ENCODE results near the gene NHLRC4. TPM values are rescaled to one million over a fixed set of nuclear protein-coding genes. Genes with fewer than 3 reads are reported as not detected.

NHLRC4 gene
- total and polyA plus RNA-seq, 2 of the 4 experiments (the other 2 are of a cell fraction) = 0.72 to 0.84 TPM

DNA sequence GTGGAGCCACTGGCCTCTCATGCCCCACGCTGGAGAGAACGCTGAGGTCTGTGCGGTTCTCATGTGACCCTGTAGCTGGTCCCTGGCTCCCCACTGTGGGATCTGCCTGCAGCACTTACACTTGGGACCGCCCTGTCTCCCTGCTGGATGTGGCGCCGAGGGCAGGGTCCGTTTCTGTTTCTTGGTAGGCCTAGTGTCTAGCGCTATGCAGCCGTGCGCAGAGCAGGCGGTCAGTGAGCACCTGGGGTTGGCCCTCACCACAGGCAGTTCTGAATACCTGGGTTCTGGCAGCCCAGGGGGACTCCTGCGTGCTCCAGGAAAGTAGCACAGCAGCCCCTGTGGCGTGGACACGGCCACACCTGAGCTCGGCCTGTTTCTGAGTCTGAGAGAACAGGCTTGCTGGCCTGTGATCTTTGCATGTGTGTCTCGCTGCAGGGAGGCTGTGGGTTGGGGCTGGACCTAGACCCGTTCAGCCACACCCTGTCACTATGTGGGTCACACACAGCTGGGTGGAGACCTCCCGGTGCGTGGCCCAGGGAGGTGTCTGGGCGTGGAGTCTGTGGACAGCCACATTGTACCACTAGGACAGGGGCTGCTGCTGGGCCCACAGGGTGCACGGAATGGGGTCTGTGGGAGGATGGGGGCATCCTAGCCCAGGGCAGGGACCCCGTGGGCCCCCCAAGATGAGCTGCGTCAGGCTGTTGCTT is 36.5 kb upstream of the NHLRC4 start:
- peaks cover 6% of the 10 kb centered on the region; the same call in 1 of the 2 replicates for H3K9me1 ChIP-seq (ENCODE audit: insufficient read depth, low read length)
- dilution Hi-C loops (cut with HindIII; ENCODE audit: low sequenced_read_pairs, unreplicated experiment) = no loop called here
- H2AK5ac ChIP-seq (ENCODE audit: low read depth, low read length) = 0 out of 2 replicates have a peak overlapping the region, but pooled peaks have one; percentile 24
- H3K27ac ChIP-seq (ENCODE audit: insufficient read depth, low read length) = no peak overlapping the region
- no peak overlapping the region for H2AFZ ChIP-seq (replicated peaks; ENCODE audit: low read length, poor library complexity)
- H3K23ac ChIP-seq (ENCODE audit: low read depth, low read length) = no peak overlapping the region
- H3K79me1 ChIP-seq (ENCODE audit: low read depth in 1 of 2, low read length in 2 of 2) = peaks cover 8 to 62% of the 10 kb centered on the region in 2 experiments; a peak in 2 of 4 replicates
- H3K36me3 ChIP-seq (ENCODE audit: control insufficient read depth, insufficient read depth, low read length) = peaks cover 4% of the 10 kb centered on the region; the same call in 1 of the 2 replicates
- CTCF ChIA-PET = no interaction called here
- no peak overlapping the region for H2BK120ac ChIP-seq (ENCODE audit: low read depth, low read length)
- TF ChIP-seq, protein P1, sequence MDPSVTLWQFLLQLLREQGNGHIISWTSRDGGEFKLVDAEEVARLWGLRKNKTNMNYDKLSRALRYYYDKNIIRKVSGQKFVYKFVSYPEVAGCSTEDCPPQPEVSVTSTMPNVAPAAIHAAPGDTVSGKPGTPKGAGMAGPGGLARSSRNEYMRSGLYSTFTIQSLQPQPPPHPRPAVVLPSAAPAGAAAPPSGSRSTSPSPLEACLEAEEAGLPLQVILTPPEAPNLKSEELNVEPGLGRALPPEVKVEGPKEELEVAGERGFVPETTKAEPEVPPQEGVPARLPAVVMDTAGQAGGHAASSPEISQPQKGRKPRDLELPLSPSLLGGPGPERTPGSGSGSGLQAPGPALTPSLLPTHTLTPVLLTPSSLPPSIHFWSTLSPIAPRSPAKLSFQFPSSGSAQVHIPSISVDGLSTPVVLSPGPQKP (IDR thresholded peaks at IDR 0.05; ENCODE audit: borderline replicate concordance, low read depth, low read length) = no peak
- no peak for TF ChIP-seq RCOR1 (IDR thresholded peaks at IDR 0.05; ENCODE audit: insufficient replicate concordance, low read length)
- TF ChIP-seq, protein P2, sequence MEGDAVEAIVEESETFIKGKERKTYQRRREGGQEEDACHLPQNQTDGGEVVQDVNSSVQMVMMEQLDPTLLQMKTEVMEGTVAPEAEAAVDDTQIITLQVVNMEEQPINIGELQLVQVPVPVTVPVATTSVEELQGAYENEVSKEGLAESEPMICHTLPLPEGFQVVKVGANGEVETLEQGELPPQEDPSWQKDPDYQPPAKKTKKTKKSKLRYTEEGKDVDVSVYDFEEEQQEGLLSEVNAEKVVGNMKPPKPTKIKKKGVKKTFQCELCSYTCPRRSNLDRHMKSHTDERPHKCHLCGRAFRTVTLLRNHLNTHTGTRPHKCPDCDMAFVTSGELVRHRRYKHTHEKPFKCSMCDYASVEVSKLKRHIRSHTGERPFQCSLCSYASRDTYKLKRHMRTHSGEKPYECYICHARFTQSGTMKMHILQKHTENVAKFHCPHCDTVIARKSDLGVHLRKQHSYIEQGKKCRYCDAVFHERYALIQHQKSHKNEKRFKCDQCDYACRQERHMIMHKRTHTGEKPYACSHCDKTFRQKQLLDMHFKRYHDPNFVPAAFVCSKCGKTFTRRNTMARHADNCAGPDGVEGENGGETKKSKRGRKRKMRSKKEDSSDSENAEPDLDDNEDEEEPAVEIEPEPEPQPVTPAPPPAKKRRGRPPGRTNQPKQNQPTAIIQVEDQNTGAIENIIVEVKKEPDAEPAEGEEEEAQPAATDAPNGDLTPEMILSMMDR (conservative IDR thresholded peaks at IDR 0.05; ENCODE audit: low read depth, low read length) = no peak
- TF ChIP-seq SMC3 (IDR thresholded peaks at IDR 0.05; ENCODE audit: low read depth, low read length) = no peak
- BruUV-seq (replicated peaks) = no TSS peak
- no peak overlapping the region for H3K56ac ChIP-seq (ENCODE audit: extremely low read depth, insufficient read depth, low read length)
- POLR2A ChIA-PET (ENCODE audit: unreplicated experiment) = no interaction called here
- peaks cover 20% of the 10 kb centered on the region for H3K4me1 ChIP-seq (ENCODE audit: control insufficient read depth, insufficient read depth, low read length)
- no peaks in the 10 kb centered on the region for H3K9me3 ChIP-seq (ENCODE audit: control insufficient read depth, insufficient read depth, low read length)
- no peak overlapping the region for H3K4me3 ChIP-seq (ENCODE audit: insufficient read depth, low read depth, low read length)
- no peak overlapping the region for H2BK20ac ChIP-seq (ENCODE audit: low read depth, low read length)
- intact Hi-C loops (cut with micrococcal nuclease) = no loop called here
- H3K27me3 ChIP-seq (ENCODE audit: control insufficient read depth, insufficient read depth, low read length) = no peaks in the 10 kb centered on the region
- H3K18ac ChIP-seq (ENCODE audit: low read depth, low read length) = no peak overlapping the region
- H3K4me2 ChIP-seq (ENCODE audit: low read depth, low read length) = no peak overlapping the region
- H3K14ac ChIP-seq (replicated peaks; ENCODE audit: low read depth, low read length) = no peak overlapping the region
- H2BK5ac ChIP-seq (ENCODE audit: low read depth, low read length, poor library complexity, severe bottlenecking) = no peak overlapping the region
- 93% methylated on average over 12 of the region's 23 CpGs; no CpG with 5 or more reads in 1 of the 2 experiments for WGBS, 2 experiments (ENCODE audit: extremely low coverage in 2 of 2, insufficient read length in 1 of 2)
- no peak overlapping the region for H2BK15ac ChIP-seq (ENCODE audit: low read depth, low read length)
- no peak overlapping the region for H4K91ac ChIP-seq (ENCODE audit: insufficient read depth, low read depth, low read length)
- H4K8ac ChIP-seq (ENCODE audit: low read depth in 2 of 2, low read length in 2 of 2) = no peak overlapping the region
- DNase-seq = no peak
- H3K4ac ChIP-seq (ENCODE audit: low read depth, low read length) = no peak overlapping the region
- in situ Hi-C loops (cut with MboI; ENCODE audit: low sequenced_read_pairs) = no loop called here
- no peak overlapping the region for H4K5ac ChIP-seq (ENCODE audit: low read depth, low read length)
- no peak overlapping the region for H2AK9ac ChIP-seq (replicated peaks; ENCODE audit: low read depth, low read length, poor library complexity)
- no peak overlapping the region for H3K9ac ChIP-seq (ENCODE audit: low read depth, low read length)
- peaks cover 82% of the 10 kb centered on the region for H4K20me1 ChIP-seq (ENCODE audit: insufficient read depth, low read length)
- ATAC-seq (ENCODE audit: low read depth) = no peak
